ENCODE data around the gene UNC119.

The UNC119 gene

GRCh38 chr17:28573966-28574480, 21.6 kb upstream of the UNC119 start:
- DNase-seq (ENCODE audit: low read depth), result no peak
- H3K4me3 ChIP-seq (ENCODE audit: low read depth, low read length), result no peak overlapping the region

- DNase-seq (ENCODE audit: low read depth), result no peak
- no peak overlapping the region for H3K4me3 ChIP-seq (ENCODE audit: low read depth, low read length)
These were observed 21.1 kb upstream of the UNC119 start for GRCh38 chr17:28573521-28573920.

DNA sequence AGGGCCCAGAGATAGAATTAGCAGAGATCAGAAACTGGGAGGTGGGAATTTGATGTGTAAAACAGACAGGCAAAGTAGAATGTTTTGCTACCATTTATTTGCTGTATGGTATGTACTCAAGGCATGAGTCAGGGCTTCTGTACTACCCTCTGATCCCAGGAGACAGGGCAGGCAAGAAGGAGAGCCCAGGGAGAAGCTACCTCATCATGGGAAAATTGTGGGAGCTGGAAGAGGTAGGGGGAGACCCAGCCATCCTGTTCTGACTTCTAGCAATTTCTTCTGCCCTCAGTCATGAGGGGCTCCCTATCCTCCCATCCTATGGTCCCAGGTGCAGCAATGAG, 20.6 kb upstream of the UNC119 start:
- H3K4me3 ChIP-seq (ENCODE audit: low read depth, low read length), result no peak overlapping the region
- DNase-seq (ENCODE audit: low read depth), result no peak

DNA sequence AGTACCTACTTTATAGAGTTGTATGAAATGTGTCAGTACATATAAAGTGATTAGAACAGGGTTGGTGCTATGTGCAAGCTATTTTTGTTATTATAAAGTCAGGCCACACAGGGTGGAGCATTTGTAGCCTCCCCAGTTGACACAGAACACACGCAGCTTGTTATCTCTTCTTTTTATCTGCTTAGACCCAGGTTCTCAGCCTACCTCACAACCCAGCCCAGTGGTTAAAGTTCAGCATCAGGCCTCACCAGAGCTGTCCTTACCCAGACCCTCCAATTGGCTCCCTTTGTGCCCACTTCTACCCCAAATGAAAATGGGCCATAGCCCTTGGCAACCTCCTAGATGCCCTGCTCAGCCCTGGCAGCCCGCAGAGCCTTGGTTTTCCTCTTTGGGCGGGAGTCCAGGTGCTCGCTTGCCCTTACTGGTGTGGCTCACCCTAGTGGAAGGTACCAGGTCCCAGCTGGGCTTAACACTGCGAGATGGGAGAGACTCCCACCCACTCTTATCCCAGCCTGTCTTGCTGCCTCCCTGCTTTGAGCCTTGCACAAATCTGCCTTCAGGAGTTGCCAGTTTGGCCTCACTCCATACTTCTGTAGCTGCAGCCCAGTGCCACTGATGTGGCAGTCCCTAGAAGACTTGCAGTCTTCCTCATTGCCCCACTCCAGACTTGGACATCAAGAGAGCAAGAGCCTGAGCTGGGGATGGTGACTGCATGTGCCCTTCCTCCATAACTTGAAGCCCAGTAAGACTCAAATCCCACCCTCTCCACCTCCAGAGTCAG, 20.0 kb upstream of the UNC119 start:
- H3K4me3 ChIP-seq (ENCODE audit: low read depth, low read length), result no peak overlapping the region
- no peak for DNase-seq (ENCODE audit: low read depth)

GRCh38 chr17:28571361-28572122, 19.1 kb upstream of the UNC119 start, which contains the start of gene PIGS:
Gene PIGS (minus strand): TSS chr17:28571524. CDS start chr17:28571496, 28 bp downstream.
- peak within 1 kb of the TSS; percentile 70 for H3K4me3 ChIP-seq (ENCODE audit: low read depth, low read length)

GRCh38 chr17:28570716-28571360, 18.4 kb upstream of the UNC119 start:
- no peak for DNase-seq (ENCODE audit: low read depth)
- peak overlapping the region; percentile 70 for H3K4me3 ChIP-seq (ENCODE audit: low read depth, low read length)

More at GRCh38 chr17:28571361-28572122, 19.1 kb upstream of the UNC119 start, which contains the start of gene PIGS:
- DNase-seq (ENCODE audit: low read depth), result peak; percentile 62

GRCh38 chr17:28569446-28569845, 17.0 kb upstream of the UNC119 start:
- H3K4me3 ChIP-seq (ENCODE audit: low read depth, low read length), result no peak overlapping the region
- no peak for DNase-seq (ENCODE audit: low read depth)

DNA sequence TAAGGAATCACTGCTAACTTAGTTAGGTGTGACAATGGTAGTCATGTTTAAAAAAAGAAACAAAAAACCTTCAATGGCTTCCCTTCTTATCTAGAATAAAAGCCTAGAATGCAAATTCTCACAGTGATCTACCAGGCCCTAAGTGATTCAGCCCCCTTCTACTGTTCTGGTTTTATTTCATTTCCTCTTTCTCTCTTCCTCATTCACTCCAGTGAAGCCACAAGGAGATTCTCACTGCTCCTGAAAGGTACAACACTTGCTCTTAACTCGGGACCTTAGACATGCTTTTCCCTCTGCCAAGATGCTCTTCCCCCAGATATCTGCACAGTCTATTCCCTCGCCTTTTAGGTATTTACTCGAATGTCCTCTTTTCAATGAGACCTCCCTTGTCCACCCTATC, 15.2 kb upstream of the UNC119 start:
- no peak for DNase-seq (ENCODE audit: low read depth)

DNA sequence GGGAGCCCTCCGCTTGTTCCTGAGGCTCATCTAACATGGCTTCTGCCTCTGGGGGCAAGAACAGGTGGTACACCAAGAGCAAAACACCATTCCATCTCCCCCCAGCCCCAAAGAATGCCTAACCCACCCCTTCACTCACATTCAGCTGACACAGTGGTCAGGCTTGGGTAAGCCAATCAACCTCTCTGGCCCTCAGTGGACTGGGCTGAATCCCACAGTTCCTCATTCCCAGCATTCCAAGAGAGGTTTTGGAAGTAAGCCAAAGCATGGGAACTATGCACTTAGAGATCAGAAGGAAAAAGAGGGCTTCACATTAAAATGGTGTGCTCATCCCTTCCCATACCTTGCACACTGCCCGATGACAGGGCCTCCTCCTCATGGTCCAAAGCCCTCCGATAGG, 11.1 kb upstream of the UNC119 start:
- no peak for DNase-seq (ENCODE audit: low read depth)
- H3K4me3 ChIP-seq (ENCODE audit: low read depth, low read length), result no peak overlapping the region

More for the DNA sequence above, 15.2 kb upstream of the UNC119 start:
- H3K4me3 ChIP-seq (ENCODE audit: low read depth, low read length), result no peak overlapping the region

DNA sequence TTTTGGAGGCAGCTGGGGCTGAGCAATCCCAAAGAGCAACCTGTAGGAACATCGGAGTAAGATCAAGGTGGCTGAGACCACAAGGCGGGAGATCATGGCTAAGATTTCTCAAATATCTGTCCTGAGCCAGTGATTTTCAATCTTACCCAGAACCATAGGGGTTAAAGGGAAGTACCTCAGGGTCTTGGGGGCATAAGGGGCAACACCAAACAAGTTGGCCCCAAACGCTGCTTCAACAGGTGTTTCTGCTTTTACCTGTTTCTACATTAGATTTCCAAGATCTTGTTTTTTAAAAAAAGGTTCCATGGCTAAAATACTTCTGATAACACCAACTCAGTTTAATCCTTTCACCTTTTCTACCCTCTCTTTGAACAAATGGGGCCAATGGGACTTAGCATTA, 2.6 kb upstream of the UNC119 start:
- no peak for DNase-seq (ENCODE audit: low read depth)
- H3K4me3 ChIP-seq (ENCODE audit: low read depth, low read length), result no peak overlapping the region

DNA sequence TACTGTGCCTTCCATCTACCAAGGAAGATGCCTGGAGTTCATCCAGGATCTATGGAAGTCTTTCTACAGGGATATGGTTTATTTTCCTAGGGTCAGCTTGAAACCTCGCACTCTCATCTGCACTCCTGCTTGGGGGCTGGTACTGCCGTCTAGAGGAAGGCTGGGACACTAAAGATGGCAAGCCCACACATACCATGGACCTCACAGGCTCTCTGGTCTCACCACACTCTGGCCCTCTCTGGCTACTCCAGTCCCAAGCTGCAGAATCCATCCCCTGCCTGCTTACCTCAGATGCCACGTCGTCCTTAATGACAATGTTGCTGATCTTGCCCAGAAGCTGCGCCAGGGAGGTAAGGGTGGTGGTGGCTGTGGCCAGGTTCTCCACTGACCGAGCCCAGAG, 2.1 kb upstream of the UNC119 start:
- no peak for DNase-seq (ENCODE audit: low read depth)
- H3K4me3 ChIP-seq (ENCODE audit: low read depth, low read length), result no peak overlapping the region

DNA sequence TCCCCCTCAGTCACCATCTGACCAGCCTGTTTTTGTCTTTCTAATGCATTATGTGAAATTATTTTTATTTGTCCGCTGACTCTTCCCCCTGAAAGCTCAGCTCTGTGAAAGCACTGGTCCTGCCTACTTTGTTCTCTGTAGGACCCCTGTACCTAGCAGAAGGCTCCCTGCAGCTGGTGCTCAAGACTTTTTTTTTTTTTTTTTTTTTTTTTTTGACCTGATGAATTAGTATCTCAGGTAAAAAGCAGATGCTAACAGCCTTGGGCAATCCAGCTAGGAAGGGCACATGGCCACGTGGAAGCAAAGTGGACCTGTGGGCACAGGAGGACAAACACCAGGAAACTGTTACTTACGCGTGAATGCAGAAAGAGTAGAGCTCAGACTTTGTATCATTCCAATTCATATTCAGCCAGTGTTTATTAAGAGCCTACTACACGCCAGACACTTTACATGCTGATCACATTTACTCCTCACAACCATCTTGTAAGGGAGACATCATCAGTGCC, 629 bp upstream of the UNC119 start:
- peak overlapping the region; percentile 87 for H3K4me3 ChIP-seq (ENCODE audit: low read depth, low read length)
- no peak for DNase-seq (ENCODE audit: low read depth)

DNA sequence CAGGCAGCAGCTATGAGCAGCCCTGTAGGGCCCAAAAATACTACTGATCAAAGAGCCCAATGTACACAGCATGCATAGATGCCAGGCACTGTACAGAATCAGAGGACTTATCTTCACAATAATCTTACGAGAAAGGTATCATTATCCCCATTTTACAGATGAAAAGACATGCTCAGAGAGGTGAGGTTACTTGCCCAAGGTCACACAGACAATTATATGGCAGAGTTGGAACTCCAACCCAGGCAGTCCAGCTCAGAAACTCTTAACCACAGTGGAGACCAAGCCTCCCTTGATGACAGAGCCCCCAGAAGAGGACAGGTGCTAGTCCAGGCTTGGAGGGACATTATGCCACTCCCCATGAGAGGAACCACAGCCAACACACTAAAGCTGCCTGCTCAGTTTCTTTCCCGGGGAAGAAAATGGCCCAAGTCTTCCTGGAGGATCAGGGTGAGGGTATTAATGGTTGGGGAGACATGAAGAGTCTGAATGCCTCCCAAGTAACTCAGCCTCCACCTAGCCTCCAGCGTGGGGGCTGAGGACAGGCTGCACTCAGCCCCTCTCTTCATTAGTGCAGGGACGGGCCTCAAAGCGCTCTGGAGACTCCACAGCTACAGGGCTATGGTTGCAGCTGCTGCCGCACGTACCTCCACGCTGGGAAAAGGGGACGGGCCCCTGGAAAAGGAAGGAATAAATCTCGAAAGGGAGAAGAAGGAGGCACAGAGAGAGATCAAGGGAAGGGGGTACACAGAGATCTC, 826 bp downstream of the UNC119 start:
- no peak for DNase-seq (ENCODE audit: low read depth)
- peak overlapping the region; percentile 87 for H3K4me3 ChIP-seq (ENCODE audit: low read depth, low read length)

DNA sequence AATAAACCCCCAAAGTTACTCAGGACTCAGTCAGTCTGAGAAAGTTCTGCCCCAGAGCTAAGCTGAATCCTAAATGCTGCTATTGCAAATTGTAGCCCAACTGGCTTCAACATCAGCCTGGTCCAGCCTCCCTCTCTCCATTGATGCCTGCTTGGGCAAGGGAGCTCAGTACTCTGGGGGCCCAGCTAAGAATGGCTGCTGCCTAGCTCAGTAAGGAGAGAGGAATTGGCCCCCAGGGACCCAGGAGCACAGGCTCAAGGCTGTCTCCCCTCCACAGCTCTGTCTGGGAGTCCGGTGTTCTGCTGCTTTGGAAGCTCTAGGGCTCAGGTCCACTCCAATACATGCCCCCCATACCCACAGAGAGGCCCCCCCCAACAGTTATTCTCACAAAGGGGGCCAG, 1.6 kb downstream of the UNC119 start:
- H3K4me3 ChIP-seq (ENCODE audit: low read depth, low read length), result no peak overlapping the region
- no peak for DNase-seq (ENCODE audit: low read depth)

DNA sequence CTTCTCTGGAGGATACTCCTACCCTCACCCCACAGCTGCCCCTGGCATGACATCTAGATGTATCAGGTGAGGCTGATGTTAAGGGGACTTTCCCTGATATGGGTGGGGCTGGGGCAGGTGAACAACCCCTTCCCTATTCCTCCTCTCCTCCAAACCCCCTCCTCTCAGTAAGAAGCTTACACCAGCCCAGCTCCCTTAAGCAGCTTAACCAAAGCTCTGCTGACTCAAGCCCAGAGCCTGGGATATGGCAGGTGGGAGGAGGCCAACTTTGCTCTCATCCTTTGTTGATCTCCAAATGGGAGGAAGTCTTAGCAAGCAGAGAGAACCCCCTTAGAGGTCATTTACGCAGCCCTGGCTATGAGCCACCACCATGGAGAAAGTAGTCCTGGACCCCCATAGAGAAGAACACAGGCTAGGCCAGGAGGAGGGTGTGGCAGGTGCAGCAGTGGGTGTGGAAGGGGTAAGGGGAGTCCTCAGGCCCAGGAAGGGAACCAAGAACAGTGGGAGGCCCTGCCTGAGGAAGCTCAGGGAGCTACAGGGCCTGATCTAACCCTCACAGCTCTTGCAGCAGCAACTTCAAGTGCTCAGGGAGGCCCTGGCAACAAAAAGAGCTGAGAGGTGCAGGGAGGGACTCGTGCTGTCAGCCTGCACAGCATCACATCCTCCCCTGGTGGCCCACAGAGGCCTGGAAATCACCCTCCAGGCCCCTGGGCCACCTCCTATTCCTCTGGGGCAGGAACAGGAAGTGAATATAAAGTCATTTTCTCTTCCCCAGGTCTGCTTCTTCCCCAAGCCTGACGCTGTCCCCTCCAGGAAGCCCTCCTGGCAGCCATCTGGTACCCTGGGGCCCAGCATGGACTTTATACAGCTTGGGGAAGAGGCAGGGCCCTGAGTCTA, 2.9 kb downstream of the UNC119 start:
- H3K4me3 ChIP-seq (ENCODE audit: low read depth, low read length), result no peak overlapping the region
- DNase-seq (ENCODE audit: low read depth), result no peak

GRCh38 chr17:28548417-28549130, 3.9 kb downstream of the UNC119 start:
- DNase-seq (ENCODE audit: low read depth), result no peak
- no peak overlapping the region for H3K4me3 ChIP-seq (ENCODE audit: low read depth, low read length)

- no peak for DNase-seq (ENCODE audit: low read depth)
- H3K4me3 ChIP-seq (ENCODE audit: low read depth, low read length), result no peak overlapping the region
These were observed 4.6 kb downstream of the UNC119 start for GRCh38 chr17:28547623-28548416.

Data from skeletal muscle cell (primary cell).